GM12878 (cell line): ENCODE results near the gene CSHL1.

Experiments used
- CBFB ChIP-seq: IDR thresholded peaks from 2 replicates; pipeline ENCODE4 v1.6.1; 2016; ENCODE audit warnings: antibody characterized with exemption, low read depth
- CHD2 ChIP-seq: IDR thresholded peaks from 2 replicates; pipeline ENCODE4 v1.6.1; 2011; ENCODE audit warnings: low read depth, low read length, improper control_type of control experiment, borderline replicate concordance
- MTA2 ChIP-seq: fragments of 450-650 bp; IDR thresholded peaks from 2 replicates; pipeline ENCODE4 v1.6.1; 2016; ENCODE audit warnings: low read depth, mild to moderate bottlenecking, moderate library complexity
- NKRF ChIP-seq: fragments of 450-650 bp; conservative IDR thresholded peaks from 2 replicates; pipeline ENCODE4 v1.6.1; 2017; ENCODE audit warnings: mild to moderate bottlenecking, moderate library complexity
- PRDM15 ChIP-seq: fragments of 450-650 bp; formaldehyde crosslinking; IDR thresholded peaks from 2 replicates; pipeline ENCODE4 v1.4.0; 2020; ENCODE audit warnings: mild to moderate bottlenecking, moderate library complexity
- RCOR1 ChIP-seq: conservative IDR thresholded peaks from 2 replicates; pipeline ENCODE4 v1.6.1; 2012; ENCODE audit warnings: low read depth, low read length, improper control_type of control experiment
- YY1 ChIP-seq: IDR thresholded peaks from 2 replicates; pipeline ENCODE4 v1.6.1; 2011; ENCODE audit warnings: low read depth, mild to moderate bottlenecking, low read length

GRCh38 chr17:63934183-63935112, 23.4 kb upstream of the CSHL1 start:
- TF ChIP-seq CBFB (no peak), YY1 (no peak), RCOR1 (no peak), PRDM15 (CRISPR knock-in tag) (no peak), NKRF (no peak), CHD2 (no peak), MTA2 (no peak)
